IPS DF 6.9 (cell line): ENCODE measurements around the gene ZBED4.
"Not testable (repeated sequence)": the region's sequence is repeated elsewhere in the genome, so short reads cannot be mapped to it uniquely, and the experiment has no call there.

Experiments
- DNase-seq: peaks from one replicate; pipeline ENCODE4 v3.0.0-alpha.2; 2013; ENCODE audit warnings: low read depth, low spot score
- H3K27ac ChIP-seq: one replicate; pipeline ENCODE4 v1.5.1; 2013; ENCODE audit warnings: low read length, control low read depth
- H3K27me3 ChIP-seq: 2 replicates; pipeline ENCODE4 v1.6.1; 2013; ENCODE audit warnings: mild to moderate bottlenecking, low read length; ENCODE audit not compliant: control insufficient read depth, insufficient read depth
- H3K36me3 ChIP-seq: 2 replicates; pipeline ENCODE4 v1.6.1; 2013; ENCODE audit warnings: low read length; ENCODE audit not compliant: control insufficient read depth, insufficient read depth
- H3K4me1 ChIP-seq: 2 replicates; pipeline ENCODE4 v1.6.1; 2013; ENCODE audit warnings: low read length; ENCODE audit not compliant: control insufficient read depth, insufficient read depth
- H3K4me3 ChIP-seq: 2 replicates; pipeline ENCODE4 v1.5.1; 2013; ENCODE audit warnings: mild to moderate bottlenecking, low read length
- H3K9me3 ChIP-seq: 2 replicates; pipeline ENCODE4 v1.6.1; 2013; ENCODE audit warnings: low read length, inconsistent platforms; ENCODE audit not compliant: control insufficient read depth, insufficient read depth
- WGBS: extraction: QIAGEN DNeasy Blood & Tissue Kit; methylation state at CpG from one replicate; pipeline ENCODE4 v1.1.7; 2013; ENCODE audit warnings: mixed read lengths, missing lambda C conversion rate; ENCODE audit not compliant: insufficient read length, insufficient coverage; 5-methylcytosine and 5-hydroxymethylcytosine counted together

ZBED4 gene

GRCh38 chr22:49815641-49816091 is 38.0 kb upstream of the ZBED4 start:
- peaks cover 3% of the 10 kb centered on the region; the same call in 1 of the 2 replicates for H3K4me1 ChIP-seq
- no peaks in the 10 kb centered on the region for H3K9me3 ChIP-seq
- H3K27me3 ChIP-seq = no peaks in the 10 kb centered on the region
- H3K4me3 ChIP-seq = no peak overlapping the region
- DNase-seq = no peak
- WGBS = no CpG with 5 or more reads among the region's 15 CpGs
- no peak overlapping the region for H3K27ac ChIP-seq
- H3K36me3 ChIP-seq = peaks cover 4% of the 10 kb centered on the region; the same call in 1 of the 2 replicates

- H3K36me3 ChIP-seq = peaks cover 8% of the 10 kb centered on the region; the same call in 1 of the 2 replicates
- H3K9me3 ChIP-seq = no peaks in the 10 kb centered on the region
- WGBS = no CpG with 5 or more reads among the region's 3 CpGs
- H3K4me1 ChIP-seq = peaks cover 3% of the 10 kb centered on the region; the same call in 1 of the 2 replicates
- no peak for DNase-seq
- no peak overlapping the region for H3K27ac ChIP-seq
- H3K4me3 ChIP-seq = no peak overlapping the region
- no peaks in the 10 kb centered on the region for H3K27me3 ChIP-seq
Observed at GRCh38 chr22:49817359-49817758, 36.3 kb upstream of the ZBED4 start.

- no peak for DNase-seq
- H3K9me3 ChIP-seq = no peaks in the 10 kb centered on the region
- no peaks in the 10 kb centered on the region for H3K27me3 ChIP-seq
- H3K4me3 ChIP-seq = no peak overlapping the region
- H3K36me3 ChIP-seq = peaks cover 17% of the 10 kb centered on the region
- H3K4me1 ChIP-seq = peaks cover 2% of the 10 kb centered on the region; the same call in 1 of the 2 replicates
- H3K27ac ChIP-seq = no peak overlapping the region
- no CpG with 5 or more reads among the region's 7 CpGs for WGBS
Observed at GRCh38 chr22:49820984-49821383, 32.7 kb upstream of the ZBED4 start.

- WGBS = no CpG with 5 or more reads among the region's 11 CpGs
- not testable (repeated sequence) for H3K9me3 ChIP-seq, DNase-seq, H3K27ac ChIP-seq, H3K27me3 ChIP-seq, H3K4me3 ChIP-seq, H3K4me1 ChIP-seq
- H3K36me3 ChIP-seq = peaks cover 17% of the 10 kb centered on the region
Observed at GRCh38 chr22:49821741-49822140, 31.9 kb upstream of the ZBED4 start.

GRCh38 chr22:49823289-49824045 is 30.2 kb upstream of the ZBED4 start:
- Histone ChIP-seq H3K36me3 (peaks cover 17% of the 10 kb centered on the region), H3K4me3 (no peak overlapping the region), H3K27ac (no peak overlapping the region), H3K4me1 (peaks cover 4% of the 10 kb centered on the region; the same call in 1 of the 2 replicates), H3K27me3 (no peaks in the 10 kb centered on the region), H3K9me3 (no peaks in the 10 kb centered on the region)
- DNase-seq = no peak
- no CpG with 5 or more reads among the region's 53 CpGs for WGBS

- Histone ChIP-seq H3K9me3 (no peaks in the 10 kb centered on the region), H3K4me1 (peaks cover 4% of the 10 kb centered on the region; the same call in 1 of the 2 replicates), H3K27ac (no peak overlapping the region), H3K4me3 (no peak overlapping the region), H3K36me3 (peaks cover 17% of the 10 kb centered on the region), H3K27me3 (no peaks in the 10 kb centered on the region)
- DNase-seq = no peak
- WGBS = no CpG with 5 or more reads among the region's 16 CpGs
Observed at GRCh38 chr22:49824185-49824925, 29.3 kb upstream of the ZBED4 start.

GRCh38 chr22:49824936-49825335 is 28.7 kb upstream of the ZBED4 start:
- DNase-seq = no peak
- Histone ChIP-seq H3K36me3 (peaks cover 17% of the 10 kb centered on the region), H3K4me3 (no peak overlapping the region), H3K27me3 (no peaks in the 10 kb centered on the region), H3K4me1 (peaks cover 4% of the 10 kb centered on the region; the same call in 1 of the 2 replicates), H3K27ac (no peak overlapping the region), H3K9me3 (no peaks in the 10 kb centered on the region)
- WGBS = no CpG with 5 or more reads among the region's 12 CpGs

GRCh38 chr22:49825436-49825835 is 28.2 kb upstream of the ZBED4 start:
- Histone ChIP-seq H3K4me1 (peaks cover 4% of the 10 kb centered on the region; the same call in 1 of the 2 replicates), H3K36me3 (peaks cover 17% of the 10 kb centered on the region), H3K4me3 (no peak overlapping the region), H3K27me3 (no peaks in the 10 kb centered on the region), H3K9me3 (no peaks in the 10 kb centered on the region), H3K27ac (no peak overlapping the region)
- no peak for DNase-seq
- no CpG with 5 or more reads among the region's 10 CpGs for WGBS

- Histone ChIP-seq H3K27ac (no peak overlapping the region), H3K4me1 (peaks cover 4% of the 10 kb centered on the region; the same call in 1 of the 2 replicates), H3K9me3 (no peaks in the 10 kb centered on the region), H3K27me3 (no peaks in the 10 kb centered on the region), H3K4me3 (peak overlapping the region; percentile 55; the same call in 1 of the 2 replicates), H3K36me3 (peaks cover 17% of the 10 kb centered on the region)
- DNase-seq = no peak
- WGBS = no CpG with 5 or more reads among the region's 31 CpGs
Observed at GRCh38 chr22:49825944-49826602, 27.6 kb upstream of the ZBED4 start.
